Loucy (cell line): ENCODE measurements around the gene LTF.

Experiments
- EZH2phosphoT487 ChIP-seq: fragments of 200-600 bp; IDR thresholded peaks from 2 replicates; pipeline ENCODE4 v1.6.1; 2018; ENCODE audit warnings: antibody characterized with exemption, mild to moderate bottlenecking, moderate library complexity, borderline replicate concordance
- TF ChIP-seq, protein P1 (sequence below): fragments of 200-600 bp; sonication (generic); conservative IDR thresholded peaks from 2 replicates; pipeline ENCODE4 v1.5.1; 2014; ENCODE audit warnings: mild to moderate bottlenecking, antibody characterized with exemption, low read length

DNA sequence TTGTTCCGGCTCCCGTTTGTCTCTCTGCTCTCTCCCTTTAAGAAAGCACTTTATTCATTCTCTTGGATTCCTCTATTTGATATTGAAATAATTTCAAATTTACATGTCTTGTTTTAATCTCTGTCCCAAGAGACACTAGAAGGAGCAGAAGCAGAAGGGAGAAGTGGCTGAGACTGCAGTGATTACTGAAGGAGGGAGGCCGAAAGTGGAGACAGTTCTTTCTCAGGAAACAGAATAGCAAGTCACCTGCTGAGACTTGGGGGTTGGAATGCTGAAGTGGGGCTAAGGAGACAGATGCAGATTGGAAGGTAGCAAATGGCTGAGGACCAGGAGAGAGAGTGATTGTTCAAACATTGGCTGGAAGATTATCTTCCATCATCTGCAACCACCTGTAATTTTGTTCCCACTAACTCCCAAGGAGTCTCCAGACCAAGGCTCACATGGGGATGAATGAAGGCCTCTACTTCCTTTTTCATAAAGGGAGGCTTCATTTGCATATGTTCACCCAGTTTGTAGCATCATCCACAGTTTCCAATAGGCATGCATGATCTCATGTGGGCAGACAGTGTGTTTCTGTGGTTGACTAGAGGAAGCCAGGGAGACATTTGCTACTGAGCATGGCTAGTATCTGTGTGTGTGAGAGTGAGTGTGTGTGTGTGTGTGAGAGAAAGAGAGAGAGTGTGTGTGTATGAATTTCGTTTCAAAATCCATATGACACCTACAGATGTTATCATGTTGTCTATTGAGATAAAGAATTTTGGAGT, 24.0 kb downstream of the LTF start:
- TF ChIP-seq, protein P1, sequence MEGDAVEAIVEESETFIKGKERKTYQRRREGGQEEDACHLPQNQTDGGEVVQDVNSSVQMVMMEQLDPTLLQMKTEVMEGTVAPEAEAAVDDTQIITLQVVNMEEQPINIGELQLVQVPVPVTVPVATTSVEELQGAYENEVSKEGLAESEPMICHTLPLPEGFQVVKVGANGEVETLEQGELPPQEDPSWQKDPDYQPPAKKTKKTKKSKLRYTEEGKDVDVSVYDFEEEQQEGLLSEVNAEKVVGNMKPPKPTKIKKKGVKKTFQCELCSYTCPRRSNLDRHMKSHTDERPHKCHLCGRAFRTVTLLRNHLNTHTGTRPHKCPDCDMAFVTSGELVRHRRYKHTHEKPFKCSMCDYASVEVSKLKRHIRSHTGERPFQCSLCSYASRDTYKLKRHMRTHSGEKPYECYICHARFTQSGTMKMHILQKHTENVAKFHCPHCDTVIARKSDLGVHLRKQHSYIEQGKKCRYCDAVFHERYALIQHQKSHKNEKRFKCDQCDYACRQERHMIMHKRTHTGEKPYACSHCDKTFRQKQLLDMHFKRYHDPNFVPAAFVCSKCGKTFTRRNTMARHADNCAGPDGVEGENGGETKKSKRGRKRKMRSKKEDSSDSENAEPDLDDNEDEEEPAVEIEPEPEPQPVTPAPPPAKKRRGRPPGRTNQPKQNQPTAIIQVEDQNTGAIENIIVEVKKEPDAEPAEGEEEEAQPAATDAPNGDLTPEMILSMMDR, result no peak
- TF ChIP-seq EZH2phosphoT487, result no peak
